HG03469 (cell line): ENCODE data around the gene DGKE.

Experiments
- ATAC-seq: cut with Tn5 transposase; IDR thresholded peaks from one replicate; pipeline ENCODE4 v1.9.1; 2021; ENCODE audit warnings: mild to moderate bottlenecking, moderate library complexity, moderate number of reproducible peaks; ENCODE audit not compliant: unreplicated experiment

Gene DGKE

DNA sequence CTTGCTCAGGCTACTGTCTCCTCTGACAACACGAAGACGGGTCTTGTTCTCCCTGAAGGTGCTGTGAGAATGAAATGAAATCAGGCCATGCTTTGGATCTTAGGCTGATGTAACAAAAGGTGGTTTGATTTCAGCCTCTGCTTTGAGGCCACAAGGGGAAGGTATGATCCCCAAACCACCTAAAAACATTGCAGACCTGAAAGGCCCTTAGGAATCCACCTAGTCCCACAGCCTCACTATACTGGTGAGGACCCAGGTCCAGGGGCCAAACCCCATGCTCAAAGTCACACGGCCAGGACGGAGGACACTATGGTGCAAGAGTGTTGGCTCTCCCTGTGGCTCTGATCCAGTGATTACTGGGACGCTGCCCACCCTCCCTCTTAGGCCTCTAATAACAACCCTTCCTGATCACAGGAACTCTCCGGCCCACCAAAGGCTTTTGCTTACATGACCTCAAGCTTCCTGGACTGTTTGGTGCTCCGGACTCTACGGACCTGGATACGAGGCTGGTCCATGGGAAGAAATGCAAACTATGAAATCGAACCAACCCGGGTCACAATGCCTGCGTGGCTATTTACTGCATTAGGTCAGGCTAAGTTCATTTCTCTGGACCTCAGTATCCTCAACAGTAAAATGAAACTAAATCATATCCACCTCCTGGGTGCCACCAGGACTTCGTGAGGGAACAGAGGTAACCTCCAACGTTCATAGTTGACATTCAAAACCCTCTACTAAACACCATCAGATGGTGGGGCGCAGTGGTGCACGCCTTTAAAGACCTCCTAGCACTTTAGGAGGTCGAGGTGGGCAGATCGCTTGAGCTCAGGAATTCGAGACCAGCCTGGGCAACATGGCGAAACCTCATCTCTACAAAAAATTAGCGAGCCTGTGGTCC is 78.4 kb downstream of the DGKE start:
- no peak for ATAC-seq

DNA sequence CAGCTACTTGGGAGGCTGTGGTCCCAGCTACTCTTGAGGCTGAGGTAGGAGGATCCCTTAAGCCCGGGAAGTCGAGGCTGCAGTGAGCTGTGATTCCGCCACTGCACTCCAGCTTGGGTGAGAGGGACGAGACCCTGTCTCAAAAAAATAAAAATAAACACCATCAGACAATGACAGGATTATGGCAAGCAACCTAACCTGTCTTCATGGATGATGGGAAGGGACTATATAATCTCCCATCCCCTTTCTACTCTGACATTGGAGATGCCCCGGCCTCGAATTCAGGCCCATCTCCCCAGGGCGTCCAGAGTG is 79.0 kb downstream of the DGKE start:
- ATAC-seq = no peak

DNA sequence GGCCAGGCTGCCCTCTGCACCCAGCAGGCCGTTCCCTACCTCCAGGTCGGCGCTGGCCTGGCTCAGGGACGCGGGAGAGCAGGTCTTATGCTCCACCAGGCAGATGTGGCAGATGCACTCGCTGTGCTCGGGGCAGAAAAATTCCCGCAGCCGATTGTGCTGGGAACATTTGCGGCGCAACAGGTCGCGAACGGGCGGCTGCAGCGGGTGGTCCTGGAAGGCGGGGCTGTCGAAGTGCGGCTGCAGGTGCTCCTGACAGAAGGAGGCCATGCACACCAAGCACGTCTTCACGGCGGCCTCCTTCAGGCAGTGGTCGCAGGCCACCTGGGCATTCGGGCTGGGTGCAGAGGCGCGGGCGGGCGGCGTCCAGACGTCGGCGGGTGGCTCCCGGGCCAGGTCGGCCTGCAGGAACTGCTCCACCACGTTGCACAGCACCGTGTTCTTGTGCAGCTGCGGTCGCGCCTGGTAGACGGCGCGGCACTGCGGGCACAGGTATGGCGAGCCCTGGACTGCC is 79.5 kb downstream of the DGKE start:
- ATAC-seq = peak; percentile 15

DNA sequence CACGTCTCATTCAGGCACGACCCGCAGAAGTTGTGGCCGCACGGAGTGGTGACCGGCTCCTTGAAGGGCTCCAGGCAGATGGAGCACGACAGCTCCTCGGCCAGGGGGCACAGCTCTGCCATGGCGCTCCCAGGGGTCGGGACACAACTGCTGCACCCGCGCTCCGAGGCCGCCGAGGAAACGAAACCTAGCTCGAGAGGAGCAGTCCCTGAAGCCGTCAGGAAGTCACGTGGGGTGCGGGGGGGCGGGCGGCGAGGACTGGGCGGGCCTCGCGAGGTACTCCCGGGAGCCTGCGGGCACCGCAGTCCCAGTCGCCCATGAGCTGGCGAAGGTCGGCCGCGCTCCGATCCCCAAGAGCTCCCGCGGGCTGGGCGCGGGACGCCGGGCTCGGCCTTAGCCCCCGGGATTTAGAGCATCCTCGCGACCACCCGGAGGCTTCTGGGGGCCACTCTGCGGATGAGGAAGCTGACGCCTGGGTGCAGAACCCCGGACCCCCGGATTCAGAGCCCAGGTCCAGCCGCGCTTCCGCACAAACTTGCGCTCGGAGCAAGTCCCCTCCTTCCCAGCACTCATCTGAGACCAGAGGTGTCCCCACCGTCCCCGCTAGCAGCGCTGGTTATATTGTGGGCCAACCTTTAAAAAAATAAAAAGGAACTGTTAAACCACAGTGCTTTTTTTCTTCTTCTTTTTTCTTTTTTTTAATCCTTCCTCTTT is 80.1 kb downstream of the DGKE start, which contains the start of gene TRIM25:
Gene TRIM25 (minus strand): TSS at position 183 of the 714 bp plus-strand sequence. CDS start 61 bp downstream, at position 122.
- peak; percentile 32 for ATAC-seq

DNA sequence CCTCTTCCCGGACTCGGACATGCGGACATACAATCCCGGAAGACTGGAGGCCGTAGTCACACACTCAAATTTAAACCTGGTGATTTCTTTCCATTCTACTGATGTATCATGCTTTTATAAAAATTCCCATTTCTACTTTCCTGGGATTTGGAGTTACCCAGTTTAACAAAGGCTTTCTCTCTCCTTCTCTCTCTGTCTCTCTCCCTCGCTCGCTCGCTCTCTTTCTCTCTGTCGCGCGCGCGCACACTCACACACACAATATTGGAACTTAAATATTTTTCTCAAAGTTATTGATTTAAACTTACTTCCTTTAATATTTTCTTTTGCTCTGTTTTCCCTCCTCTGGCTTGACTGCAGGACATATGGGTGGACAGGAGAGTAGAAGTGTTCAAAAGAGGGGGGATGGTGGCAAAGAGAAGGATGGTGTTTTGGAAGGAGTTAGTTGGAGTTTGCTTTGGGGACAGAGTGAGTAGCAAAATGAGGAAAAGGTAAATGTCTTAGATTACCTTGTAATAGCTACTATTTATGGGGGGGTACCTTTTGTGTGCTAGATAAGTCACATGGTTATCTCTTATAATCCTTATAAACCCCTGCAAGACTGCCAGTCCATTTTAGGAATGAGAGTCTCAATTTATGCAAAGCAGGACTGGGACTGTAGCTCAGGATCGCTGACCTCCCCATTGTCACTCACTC is 80.8 kb downstream of the DGKE start:
- ATAC-seq = no peak

DNA sequence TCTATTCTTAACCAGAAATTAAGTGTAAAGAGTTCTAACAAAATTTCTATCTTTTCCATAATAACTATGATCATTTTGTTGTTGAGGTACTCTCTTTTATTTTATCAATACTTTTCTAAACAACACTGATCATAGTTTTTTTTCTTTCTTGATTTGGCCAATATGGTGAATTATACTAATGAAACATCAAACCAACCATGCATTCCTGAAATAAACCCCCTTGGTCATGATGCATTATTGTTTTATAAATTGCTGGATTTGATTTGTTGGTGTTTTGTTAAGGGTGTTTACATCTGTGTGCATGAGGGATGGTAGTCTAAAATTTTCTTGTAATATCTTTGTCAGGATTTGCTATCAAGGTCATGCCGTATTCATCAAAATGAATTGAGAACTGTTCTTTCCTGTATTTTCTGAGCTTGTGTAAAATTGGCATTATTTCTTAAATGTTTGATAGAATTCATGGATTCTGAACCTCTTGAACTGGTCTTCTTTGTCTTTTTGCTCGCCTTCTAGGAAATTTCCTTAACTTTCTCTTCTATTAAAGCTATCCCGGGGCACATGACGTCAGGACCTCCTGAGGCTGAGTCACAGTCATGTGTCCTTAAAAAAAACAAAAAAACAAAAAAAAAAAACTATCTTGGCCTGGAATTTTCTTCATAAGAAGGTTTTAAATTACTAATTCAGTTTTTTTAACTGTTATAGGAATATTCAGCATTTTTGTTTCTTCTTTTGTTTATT is 83.8 kb downstream of the DGKE start:
- no peak for ATAC-seq

DNA sequence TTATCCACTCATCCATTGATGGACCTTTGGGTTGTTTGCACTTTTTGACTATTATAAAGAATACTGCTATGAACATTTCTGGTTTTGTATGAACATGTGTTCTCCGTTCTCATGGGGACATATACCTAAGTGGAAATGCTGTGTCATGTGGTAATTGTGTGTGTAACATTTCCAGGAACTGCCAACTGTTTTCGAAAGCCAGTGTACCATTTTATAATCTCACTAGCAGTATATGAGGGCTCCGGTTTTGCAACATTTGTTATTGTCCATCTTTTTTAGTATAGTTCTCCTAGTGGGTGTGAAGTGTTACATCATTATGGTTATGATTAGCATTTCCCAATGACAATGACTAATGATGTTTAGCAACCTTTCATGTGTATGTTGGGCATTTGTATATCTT is 85.0 kb downstream of the DGKE start:
- ATAC-seq = no peak
